ENCODE data around the gene HCFC1.
"Not testable (repeated sequence)": the region's sequence is repeated elsewhere in the genome, so short reads cannot be mapped to it uniquely, and the experiment has no call there.

HCFC1 gene

GRCh38 chrX:154006947-154007346 lies 35.3 kb upstream of the HCFC1 start:
- no peak for DNase-seq

- no peak for DNase-seq
Measured at GRCh38 chrX:154004315-154004714, 32.7 kb upstream of the HCFC1 start.

GRCh38 chrX:154002215-154002719 lies 30.6 kb upstream of the HCFC1 start:
- DNase-seq: no peak

- no peak for DNase-seq
Measured at GRCh38 chrX:154000051-154000450, 28.4 kb upstream of the HCFC1 start.

GRCh38 chrX:153999359-154000037 lies 27.9 kb upstream of the HCFC1 start:
- no peak for DNase-seq

- DNase-seq: no peak
Measured at GRCh38 chrX:153995504-153995903, 23.9 kb upstream of the HCFC1 start.

- not testable (repeated sequence) for DNase-seq
Measured at GRCh38 chrX:153994398-153994797, 22.8 kb upstream of the HCFC1 start.

- no peak for DNase-seq
Measured at GRCh38 chrX:153993978-153994377, 22.4 kb upstream of the HCFC1 start.

GRCh38 chrX:153993079-153993478 lies 21.5 kb upstream of the HCFC1 start:
- no peak for DNase-seq

- no peak for DNase-seq
Measured at GRCh38 chrX:153992180-153992579, 20.6 kb upstream of the HCFC1 start.

GRCh38 chrX:153991013-153991580 lies 19.5 kb upstream of the HCFC1 start:
- DNase-seq: no peak

- no peak for DNase-seq
Measured at GRCh38 chrX:153989973-153990655, 18.5 kb upstream of the HCFC1 start.

GRCh38 chrX:153988493-153988892 lies 16.9 kb upstream of the HCFC1 start:
- no peak for DNase-seq

GRCh38 chrX:153984351-153985178 lies 12.9 kb upstream of the HCFC1 start:
- DNase-seq: peak; percentile 38

- no peak for DNase-seq
Measured at GRCh38 chrX:153983321-153983801, 11.7 kb upstream of the HCFC1 start.

GRCh38 chrX:153981771-153982533 lies 10.3 kb upstream of the HCFC1 start:
- peak; percentile 48 for DNase-seq

- DNase-seq: no peak
Measured at GRCh38 chrX:153981231-153981630, 9.6 kb upstream of the HCFC1 start.

GRCh38 chrX:153980394-153980793 lies 8.8 kb upstream of the HCFC1 start:
- DNase-seq: not testable (repeated sequence)

- no peak for DNase-seq
Measured at GRCh38 chrX:153974726-153975286, 3.2 kb upstream of the HCFC1 start.

- no peak for DNase-seq
Measured at GRCh38 chrX:153974003-153974725, 2.5 kb upstream of the HCFC1 start.

Data from activated CD8-positive, alpha-beta memory T cell treated with anti-CD3 and anti-CD28 coated beads, Interleukin-2, amount 50 U/mL, for 4 hours (primary cell).